HEK293T (cell line): ENCODE results near the gene NET1.

ENCODE experiments used
- BHLHE40 ChIP-seq: fragments of 450-650 bp; IDR thresholded peaks from 2 replicates; pipeline ENCODE4 v1.6.1; 2016; ENCODE audit warnings: mild to moderate bottlenecking, moderate library complexity, borderline replicate concordance
- CTBP1 ChIP-seq: fragments of 450-650 bp; IDR thresholded peaks from 2 replicates; pipeline ENCODE4 v1.6.1; 2016; ENCODE audit warnings: borderline replicate concordance
- FOXK2 ChIP-seq: fragments of 450-650 bp; IDR thresholded peaks from 2 replicates; pipeline ENCODE4 v1.6.1; 2016; ENCODE audit warnings: mild to moderate bottlenecking
- FOXM1 ChIP-seq: fragments of 450-650 bp; IDR thresholded peaks from 2 replicates; pipeline ENCODE4 v1.6.1; 2017; ENCODE audit warnings: mild to moderate bottlenecking, borderline replicate concordance
- ZNF384 ChIP-seq: fragments of 450-650 bp; IDR thresholded peaks from 2 replicates; pipeline ENCODE4 v1.6.1; 2016

DNA sequence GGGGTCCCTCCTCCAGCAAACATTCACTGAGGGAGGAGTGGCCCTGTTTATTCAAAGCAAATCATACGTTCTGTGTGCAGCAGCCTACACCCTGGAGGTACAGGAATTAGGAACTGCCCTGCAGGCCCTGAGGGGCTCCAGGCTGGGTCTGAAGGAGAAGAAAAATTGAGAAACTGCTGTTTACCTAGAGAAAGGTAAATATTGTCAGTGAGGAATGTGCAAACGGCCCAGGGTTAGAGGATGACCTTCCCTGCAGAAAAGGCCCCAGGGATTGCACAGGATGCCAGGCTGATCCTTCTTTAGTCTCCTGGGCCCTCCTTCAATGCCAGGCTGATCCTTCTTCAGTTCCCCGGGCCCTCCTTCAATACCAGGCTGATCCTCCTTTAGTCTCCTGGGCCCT is 81.3 kb downstream of the NET1 start:
- no peak for TF ChIP-seq FOXM1
- TF ChIP-seq FOXK2: no peak
- no peak for TF ChIP-seq ZNF384
- TF ChIP-seq BHLHE40: no peak
- no peak for TF ChIP-seq CTBP1
